Esophagus muscularis mucosa (tissue), 4 donors: ENCODE results near the gene SPINT4.
"Not testable (repeated sequence)": the region's sequence is repeated elsewhere in the genome, so short reads cannot be mapped to it uniquely, and the experiment has no call there.

ENCODE experiments used
- EP300 ChIP-seq: sonication (generic); formaldehyde crosslinking; IDR thresholded peaks from one replicate; pipeline ENCODE4 v1.6.1; 2017; ENCODE audit warnings: antibody characterized with exemption
- POLR2A ChIP-seq: fragments of 450-650 bp; IDR thresholded peaks from one replicate; pipeline ENCODE4 v1.6.1; 2017; ENCODE audit warnings: antibody characterized with exemption, moderate library complexity, mild to moderate bottlenecking, low read depth
- POLR2AphosphoS5 ChIP-seq, 2 donors: sonication (generic); formaldehyde crosslinking; IDR thresholded peaks; one replicate each; pipeline ENCODE4 v1.6.1; 2017; ENCODE audit warnings: antibody characterized with exemption in 2 of 2
- TF ChIP-seq, protein P1 (sequence below), 3 experiments: fragments of 200-600 bp in 2 of 3; fragments of 450-650 bp in 1 of 3; sonication (generic) in 2 of 3; IDR thresholded peaks; one replicate each; pipeline ENCODE4 v1.5.1; 2017 to 2019; ENCODE audit warnings: antibody characterized with exemption in 3 of 3, mild to moderate bottlenecking in 2 of 3, moderate library complexity in 1 of 3

DNA sequence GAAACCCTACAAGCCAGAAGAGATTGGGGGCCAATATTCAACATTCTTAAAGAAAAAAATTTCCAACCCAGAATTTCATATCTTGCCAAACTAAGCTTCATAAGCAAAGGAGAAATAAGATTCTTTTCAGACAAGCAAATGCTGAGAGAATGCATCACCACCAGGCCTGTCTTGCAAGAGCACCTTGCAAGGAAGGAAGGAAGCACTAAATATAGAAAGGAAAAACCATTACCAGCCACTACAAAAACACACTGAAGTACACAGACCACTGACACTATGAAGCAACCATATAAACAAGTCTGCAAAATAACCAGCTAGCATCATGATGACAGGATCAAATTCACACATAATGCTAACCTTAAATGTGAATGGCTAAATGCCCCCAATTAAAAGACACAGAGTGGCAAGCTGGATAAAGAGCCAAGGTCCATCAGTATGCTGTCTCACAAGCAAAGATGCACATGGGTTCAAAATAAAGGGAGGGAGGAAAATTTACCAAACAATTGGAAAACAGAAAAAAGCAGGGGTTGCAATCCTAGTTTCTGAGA lies 5.9 kb upstream of the SPINT4 start:
- TF ChIP-seq EP300; POLR2AphosphoS5 (IDR thresholded peaks at IDR 0.05); POLR2A: not testable (repeated sequence)
- TF ChIP-seq, protein P1, sequence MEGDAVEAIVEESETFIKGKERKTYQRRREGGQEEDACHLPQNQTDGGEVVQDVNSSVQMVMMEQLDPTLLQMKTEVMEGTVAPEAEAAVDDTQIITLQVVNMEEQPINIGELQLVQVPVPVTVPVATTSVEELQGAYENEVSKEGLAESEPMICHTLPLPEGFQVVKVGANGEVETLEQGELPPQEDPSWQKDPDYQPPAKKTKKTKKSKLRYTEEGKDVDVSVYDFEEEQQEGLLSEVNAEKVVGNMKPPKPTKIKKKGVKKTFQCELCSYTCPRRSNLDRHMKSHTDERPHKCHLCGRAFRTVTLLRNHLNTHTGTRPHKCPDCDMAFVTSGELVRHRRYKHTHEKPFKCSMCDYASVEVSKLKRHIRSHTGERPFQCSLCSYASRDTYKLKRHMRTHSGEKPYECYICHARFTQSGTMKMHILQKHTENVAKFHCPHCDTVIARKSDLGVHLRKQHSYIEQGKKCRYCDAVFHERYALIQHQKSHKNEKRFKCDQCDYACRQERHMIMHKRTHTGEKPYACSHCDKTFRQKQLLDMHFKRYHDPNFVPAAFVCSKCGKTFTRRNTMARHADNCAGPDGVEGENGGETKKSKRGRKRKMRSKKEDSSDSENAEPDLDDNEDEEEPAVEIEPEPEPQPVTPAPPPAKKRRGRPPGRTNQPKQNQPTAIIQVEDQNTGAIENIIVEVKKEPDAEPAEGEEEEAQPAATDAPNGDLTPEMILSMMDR (IDR thresholded peaks at IDR 0.05): not testable (repeated sequence)
